Measurements from ENCODE around the gene SCGN. TPM values are rescaled to one million over a fixed set of nuclear protein-coding genes. Genes with fewer than 3 reads are reported as not detected.

Gene SCGN
- total RNA-seq, 1 donor from 2014 or later = 3.6 TPM

DNA sequence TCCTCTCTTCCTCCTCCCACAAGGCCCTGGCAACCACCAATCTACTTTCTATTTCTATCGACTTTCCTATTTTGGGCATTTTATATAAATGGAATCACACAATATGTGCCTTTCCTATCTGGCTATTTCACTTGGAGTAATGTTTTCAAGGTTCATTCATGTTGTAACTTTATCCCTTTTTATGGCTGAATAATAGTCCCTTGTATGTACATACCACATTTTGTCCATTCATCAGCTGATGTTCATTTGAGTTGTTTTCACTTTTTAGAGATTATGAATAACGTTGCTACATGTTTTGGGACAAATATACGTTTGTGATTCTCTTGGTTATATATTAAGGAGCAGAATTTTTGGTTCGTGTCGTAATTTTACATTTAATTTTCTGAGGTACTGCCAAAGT lies 33.9 kb downstream of the SCGN start:
- DNase-seq (ENCODE audit: low spot score) = no peak

DNA sequence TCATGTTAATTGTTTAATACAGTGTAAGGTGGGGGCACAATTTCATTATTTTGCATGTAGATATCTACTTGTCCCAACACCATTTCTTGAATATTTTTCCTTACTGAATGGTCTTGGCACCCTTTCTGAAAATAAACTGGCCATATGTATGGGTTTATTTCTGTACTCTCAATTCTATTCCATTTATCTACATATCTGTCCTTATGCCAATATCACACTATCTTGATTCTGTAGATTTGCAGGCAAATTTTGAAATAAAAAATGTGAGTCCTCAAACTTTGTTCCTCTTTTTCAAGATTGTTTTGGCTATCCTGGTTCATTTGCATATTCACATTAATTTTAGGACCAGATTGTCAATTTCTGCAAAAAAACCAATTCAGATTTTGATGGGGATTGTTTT lies 34.8 kb downstream of the SCGN start:
- DNase-seq (ENCODE audit: low spot score) = no peak

DNA sequence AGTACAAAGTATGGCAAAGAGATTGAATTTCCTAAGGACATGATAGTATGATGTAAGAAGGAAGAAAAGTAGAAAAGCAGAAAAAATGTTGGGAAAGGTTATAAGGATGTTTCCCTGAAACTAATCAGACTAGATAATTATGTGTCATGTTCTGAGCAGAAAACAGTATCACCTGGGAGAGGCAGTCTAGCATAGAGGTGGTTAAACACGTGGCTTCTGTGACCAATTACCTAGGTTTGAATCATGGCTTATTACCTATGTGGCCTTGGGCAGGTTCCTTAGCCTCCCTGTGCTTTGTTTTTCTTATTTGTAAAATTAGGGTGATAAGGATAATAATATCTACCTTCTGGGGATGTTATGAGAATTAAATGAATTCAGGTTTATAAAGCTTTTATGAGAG lies 38.0 kb downstream of the SCGN start:
- DNase-seq (ENCODE audit: low spot score) = no peak

DNA sequence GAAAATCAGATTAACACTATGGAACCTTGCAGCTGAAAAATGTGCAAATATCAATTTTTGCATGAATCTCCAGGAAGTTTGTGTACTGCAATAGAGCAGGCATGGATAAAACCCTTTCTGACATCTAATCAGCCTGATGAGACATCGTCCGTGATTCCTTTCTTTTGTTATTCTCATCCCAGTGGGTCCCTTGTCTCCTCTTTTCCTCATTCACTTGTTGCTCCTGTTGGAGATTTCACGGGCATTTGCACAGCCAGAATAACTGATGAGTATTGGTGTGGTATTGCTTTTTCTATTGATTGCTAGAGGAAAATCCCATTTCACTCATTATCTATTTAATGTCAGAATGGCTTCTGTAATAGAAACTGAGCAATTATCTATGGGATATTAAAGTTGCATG lies 39.9 kb downstream of the SCGN start:
- no peak for DNase-seq (ENCODE audit: low spot score)

DNA sequence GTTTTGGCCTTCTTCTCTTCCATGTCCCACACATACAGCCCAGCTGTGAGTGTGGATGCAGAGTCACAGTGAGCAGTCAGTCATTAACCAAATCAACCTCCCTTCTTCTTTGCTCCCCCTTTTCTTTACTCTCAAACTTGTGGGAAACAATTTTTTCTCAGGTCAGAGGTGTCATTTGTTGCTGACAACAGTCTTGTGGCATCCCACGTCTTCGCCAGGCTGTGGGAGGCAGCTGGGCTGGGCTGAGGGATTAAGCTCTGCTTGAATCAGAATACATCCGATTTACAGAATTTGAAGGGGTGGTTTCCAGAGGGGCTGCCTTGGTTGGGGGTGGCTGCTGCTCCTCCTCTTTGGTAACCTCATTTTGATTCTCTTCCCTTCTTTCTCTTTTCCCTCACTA lies 40.5 kb downstream of the SCGN start:
- DNase-seq (ENCODE audit: low spot score) = no peak

DNA sequence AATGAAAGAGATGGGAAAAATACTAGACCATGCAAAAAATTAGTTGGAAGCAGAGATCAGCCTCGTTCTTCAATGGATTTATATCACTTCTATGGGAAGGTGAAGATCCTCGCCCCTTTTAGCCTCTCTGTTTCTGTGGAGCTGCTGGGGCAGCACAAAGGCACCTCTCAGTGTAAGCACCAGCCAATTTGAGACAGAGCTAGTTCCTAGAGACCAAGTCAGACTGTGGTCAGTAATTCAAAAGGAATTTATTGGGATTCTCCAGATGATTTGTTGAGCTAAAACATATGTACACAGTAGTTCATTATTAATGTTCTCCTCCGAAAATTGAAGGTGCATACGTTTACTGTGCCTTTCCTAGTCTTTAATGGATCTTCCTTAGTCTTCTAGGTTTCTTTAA lies 42.4 kb downstream of the SCGN start:
- DNase-seq (ENCODE audit: low spot score) = no peak

DNA sequence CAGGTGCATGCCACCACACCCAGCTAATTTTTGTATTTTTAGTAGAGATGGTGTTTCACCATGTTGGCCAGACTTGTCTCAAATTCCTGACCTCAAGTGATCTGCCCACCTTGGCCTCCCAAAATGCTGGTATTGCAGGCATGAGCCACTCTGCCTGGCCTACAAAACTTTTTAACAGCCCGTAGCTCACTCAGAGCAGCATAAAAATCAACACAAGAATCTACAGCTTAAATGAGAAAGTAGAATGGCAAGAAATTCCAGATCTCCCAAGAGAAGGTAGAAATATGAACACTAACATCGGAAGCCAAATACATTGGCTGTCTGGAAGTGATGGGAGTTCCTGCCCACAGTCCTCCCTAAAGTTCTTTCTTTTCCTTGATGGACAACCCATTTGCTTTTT lies 43.7 kb downstream of the SCGN start:
- DNase-seq (ENCODE audit: low spot score) = no peak

DNA sequence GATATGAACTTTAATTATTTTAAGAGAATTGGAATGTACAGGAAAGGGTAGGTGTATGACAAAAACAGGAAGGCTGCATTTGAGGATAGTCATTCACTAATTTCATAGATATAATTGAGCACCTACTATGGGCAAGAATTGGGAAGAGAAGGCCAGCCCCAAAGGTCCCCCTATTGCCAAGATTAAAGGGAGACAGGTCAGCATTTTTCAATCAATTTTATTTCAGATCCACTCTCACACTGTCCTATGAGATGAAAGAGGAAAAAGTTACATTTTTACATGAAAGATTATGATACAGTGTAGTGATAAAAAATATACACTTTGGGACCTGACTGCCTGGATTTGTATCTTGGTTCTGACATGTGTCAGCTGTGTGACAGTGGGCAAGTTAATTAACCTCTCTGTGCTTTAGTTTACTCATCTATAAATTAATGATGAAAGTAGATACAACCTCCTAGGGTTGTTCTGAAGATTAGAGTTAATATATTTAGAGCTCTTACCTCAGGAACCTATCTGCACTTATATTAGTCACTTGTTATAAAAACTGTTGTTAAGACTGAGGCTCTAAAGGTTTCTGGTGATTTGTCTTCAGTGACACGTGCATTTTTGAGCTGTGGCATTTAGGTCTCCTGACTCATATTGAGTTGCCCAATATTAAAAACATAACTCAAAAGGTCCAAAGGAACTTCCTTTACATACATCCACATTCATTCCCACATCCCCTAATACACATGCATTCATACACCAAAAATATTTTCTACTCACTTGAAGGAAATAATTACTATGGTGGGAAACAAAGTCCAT lies 45.7 kb downstream of the SCGN start:
- DNase-seq (ENCODE audit: low spot score) = no peak

DNA sequence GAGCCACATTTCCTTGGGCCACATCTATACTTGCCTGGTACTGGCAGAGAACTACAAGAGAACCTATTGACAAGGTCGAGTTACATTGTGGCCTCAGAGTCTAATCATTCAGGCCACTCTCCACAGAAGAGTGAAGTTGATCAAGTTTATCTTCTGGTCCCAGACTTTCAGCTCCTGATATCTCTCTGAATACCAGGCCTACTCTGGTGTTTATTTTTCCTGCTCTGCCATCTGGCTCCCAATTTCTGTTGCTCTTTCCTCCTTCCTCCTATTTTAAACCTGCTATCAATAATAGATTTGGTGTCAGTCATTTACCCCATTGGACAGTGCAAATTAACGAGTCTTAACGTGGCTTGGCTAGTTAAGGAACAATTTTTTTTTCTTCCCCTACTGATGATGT lies 46.6 kb downstream of the SCGN start:
- no peak for DNase-seq (ENCODE audit: low spot score)

DNA sequence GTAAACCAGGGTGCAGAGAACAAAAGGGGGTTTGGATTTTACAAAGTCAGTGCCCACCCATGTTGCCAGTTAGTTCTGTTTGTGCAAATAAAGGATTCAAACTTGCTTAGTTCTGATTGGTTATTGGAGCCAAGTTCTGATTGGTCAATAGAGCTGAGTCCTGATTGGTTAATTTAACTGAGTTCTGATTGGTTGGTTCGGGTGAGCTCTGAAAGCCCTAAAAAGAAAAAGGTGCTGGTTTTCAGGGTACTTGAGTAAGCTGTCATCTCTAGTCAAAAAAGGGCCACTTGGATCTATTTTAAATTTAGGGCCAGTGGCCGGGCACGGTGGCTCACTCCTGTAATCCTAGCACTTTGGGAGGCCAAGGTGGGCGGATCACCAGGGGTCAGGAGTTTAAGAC lies 47.6 kb downstream of the SCGN start:
- no peak for DNase-seq (ENCODE audit: low spot score)

DNA sequence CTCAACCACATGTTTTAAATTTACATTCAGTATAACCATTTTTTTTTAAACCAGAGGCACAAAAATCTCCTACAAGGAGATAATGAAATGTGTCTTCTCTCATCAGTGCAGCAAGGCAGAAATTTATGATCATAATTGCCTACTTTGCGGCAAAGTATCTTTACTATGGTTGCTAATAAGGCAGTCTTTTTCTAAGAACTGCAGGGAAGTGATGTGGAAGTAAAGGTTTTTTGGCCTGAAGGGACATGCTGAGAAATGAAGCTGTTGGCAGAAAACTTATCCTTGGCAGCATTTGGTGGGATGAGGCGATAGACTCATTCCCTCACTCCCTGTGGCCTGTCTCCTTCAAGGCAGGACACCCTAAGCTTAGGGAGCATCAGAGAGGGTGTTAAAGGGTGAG lies 48.7 kb downstream of the SCGN start:
- no peak for DNase-seq (ENCODE audit: low spot score)

DNA sequence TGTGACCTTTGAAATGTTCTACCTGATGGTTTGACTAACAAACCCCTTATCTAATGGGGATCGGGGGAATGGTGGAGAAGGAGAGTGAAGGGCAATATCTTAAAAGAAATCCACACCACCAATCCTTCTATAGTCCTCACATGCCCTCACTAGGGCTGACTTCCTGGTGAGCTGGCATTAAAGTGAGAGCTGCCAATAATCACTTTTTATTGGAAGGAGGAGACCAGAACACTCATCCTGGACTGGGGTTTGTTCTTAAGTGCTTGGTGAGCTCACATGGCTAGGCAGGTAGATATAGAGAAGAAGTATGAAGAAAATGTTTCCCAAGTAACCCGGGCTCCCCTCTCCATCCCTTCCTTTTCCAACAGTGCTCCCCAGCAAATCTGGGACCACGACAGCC lies 49.8 kb downstream of the SCGN start:
- no peak for DNase-seq (ENCODE audit: low spot score)

DNA sequence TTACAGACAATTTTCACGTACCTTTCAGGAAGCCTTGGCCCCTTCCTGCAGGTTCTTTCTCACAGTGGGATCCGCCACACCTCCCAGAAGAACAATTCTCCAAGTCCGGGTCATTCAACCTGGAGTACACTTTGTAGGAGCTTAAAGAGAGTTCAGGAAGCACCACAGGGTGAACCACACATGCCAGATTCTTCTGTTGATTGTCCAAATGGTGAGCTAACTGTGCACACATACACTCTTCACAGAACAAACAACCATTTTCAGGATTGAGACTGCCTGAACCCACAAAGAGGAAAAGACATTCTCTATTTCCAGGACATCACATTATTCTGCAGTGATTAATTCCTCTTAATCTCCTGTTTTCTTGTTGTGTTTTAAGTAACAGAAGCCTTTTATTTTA lies 51.0 kb downstream of the SCGN start:
- DNase-seq (ENCODE audit: low spot score) = no peak

DNA sequence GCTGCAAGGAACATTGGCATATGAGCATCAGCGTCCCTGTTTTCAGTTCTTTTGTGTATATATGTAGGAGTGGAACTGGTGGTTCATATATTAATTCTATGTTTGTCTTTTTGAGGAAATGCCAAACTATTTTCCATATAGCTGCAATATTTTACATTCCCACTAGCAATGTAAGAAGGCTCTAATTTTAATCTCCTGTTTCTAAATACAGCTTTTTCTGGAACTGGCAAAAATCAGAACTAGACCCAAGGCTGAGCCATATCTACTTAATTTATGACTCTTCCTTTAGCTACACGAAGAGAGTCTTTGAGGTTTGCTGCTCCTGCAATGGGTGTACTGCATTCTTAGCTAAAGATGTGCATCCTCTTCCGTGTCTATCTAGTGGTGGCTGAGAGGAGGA lies 52.0 kb downstream of the SCGN start:
- DNase-seq (ENCODE audit: low spot score) = no peak

DNA sequence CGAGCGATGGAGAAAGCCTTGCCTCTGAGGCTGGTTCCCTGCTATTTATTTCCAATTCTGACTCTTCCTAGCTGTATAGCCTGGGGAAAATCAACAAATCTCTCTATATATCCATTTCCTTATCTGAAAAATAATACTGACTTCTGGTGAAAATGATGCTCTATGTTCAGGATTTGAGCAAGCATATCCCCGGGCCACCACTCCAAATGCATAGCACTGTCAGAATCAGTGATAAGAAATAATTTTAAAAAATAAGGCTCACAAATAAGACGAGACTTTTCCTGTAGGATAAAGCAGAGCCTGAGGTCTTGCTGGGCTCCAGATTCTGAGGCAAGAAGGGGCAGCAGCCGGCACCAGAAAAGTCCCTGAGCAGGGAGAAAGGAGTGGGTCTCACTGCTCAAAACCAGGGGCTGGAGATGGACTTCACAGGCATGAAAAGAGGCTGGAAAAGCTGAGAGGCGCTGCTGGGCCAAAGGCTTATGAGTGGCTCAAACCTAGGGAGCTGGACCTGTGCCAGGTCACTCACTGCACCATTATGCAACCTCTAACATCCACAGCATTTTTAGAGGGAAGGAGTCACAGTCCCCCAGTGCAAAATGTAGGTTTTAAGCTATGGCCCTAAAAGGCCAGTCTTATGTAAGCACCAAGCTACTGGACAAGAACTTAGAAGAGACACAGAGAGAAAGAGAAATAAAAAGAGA lies 54.4 kb downstream of the SCGN start:
- no peak for DNase-seq (ENCODE audit: low spot score)

DNA sequence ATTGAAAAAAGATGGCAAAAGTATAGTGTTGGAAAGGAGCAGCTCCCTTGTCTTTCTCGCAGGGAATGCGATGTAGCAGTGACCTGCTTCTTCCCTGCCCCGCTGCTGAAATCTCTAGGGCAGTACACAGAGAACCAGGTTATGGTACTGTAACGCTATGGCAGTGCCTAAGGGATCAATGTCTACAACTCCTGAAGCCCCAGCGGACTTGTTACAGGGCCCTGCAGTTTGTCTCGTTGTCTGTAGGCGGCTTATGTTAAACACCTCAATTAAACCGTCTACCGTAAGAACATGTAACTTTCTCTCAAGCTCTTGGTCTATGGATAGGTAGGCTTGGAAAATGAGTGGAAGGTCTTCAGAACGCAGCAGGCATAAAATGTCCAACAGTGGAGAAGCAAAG lies 57.7 kb downstream of the SCGN start:
- no peak for DNase-seq (ENCODE audit: low spot score)

DNA sequence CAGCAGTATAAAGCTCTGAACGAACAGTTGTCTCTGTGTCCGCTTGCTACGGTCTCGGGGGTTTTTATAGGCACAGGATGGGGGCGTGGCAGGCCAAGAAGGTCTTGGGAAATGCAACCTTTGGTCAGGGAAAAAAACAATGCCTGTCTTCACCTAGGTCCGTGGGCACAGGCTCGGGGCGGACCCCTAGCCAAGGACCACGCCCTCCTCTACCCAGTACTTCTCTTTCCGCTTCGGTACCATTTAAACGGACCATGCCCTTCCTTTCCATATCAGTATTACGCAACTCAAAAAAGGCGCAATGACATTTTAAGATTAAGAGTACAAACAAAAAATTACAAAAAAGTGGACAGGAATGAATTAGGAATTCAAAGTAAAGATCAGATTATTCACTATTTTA lies 58.3 kb downstream of the SCGN start:
- DNase-seq (ENCODE audit: low spot score) = no peak

DNA sequence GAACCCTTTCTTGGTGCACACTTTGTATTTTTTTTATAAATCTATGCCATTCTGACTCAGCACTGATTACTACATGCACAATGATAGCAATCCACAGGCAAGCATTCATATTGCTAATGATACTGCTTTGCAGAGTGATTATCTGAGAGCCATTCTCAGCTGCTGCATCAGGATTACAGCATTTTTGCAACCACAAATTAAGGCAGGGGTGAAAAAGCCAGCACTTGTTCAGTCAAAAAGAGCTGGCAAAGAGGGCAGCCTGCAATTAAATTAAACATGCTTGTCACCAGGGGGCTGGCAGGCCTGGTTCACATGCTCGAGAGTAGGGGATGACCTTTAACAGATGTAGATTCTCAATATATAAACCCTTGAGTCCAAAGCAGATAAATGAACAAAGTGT lies 61.8 kb downstream of the SCGN start:
- DNase-seq (ENCODE audit: low spot score) = no peak

DNA sequence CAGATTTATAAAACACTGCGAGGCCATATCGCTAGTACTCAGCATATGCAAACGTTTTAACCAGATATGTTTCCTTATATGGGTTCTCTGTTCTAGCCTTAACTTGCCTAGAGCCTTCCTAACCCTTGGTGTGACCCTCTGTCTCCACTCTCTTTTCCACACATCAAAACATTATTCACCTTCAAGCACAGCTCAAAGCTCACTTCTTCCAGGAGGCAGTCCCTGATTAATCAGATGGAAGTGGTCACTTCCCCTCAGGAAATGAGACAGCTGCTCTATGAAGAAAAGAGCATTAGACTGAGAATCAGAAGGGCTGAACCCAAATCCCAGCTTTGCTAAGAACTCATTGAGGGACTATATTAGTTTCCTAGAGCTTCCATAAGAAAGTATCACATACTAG lies 62.8 kb downstream of the SCGN start:
- no peak for DNase-seq (ENCODE audit: low spot score)

DNA sequence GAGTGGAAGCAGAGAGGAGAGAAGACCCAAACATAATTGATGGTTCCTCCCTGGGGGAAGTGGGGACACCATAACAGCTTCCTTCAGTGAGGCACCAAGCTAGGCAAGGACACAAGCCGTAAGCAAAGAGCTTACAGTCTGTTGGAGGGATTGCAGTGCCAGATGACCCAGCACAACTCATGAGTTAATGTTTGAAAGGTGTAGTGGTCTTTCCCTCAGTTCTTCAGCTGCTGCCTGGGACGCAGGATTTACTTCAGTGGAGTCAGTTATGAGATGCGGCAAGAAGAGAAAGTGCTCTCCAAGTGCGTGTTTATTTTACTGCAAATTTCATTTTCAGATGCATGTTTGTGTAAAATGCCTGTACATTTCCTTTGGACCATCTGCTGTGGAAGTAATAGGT lies 63.8 kb downstream of the SCGN start:
- DNase-seq (ENCODE audit: low spot score) = no peak

DNA sequence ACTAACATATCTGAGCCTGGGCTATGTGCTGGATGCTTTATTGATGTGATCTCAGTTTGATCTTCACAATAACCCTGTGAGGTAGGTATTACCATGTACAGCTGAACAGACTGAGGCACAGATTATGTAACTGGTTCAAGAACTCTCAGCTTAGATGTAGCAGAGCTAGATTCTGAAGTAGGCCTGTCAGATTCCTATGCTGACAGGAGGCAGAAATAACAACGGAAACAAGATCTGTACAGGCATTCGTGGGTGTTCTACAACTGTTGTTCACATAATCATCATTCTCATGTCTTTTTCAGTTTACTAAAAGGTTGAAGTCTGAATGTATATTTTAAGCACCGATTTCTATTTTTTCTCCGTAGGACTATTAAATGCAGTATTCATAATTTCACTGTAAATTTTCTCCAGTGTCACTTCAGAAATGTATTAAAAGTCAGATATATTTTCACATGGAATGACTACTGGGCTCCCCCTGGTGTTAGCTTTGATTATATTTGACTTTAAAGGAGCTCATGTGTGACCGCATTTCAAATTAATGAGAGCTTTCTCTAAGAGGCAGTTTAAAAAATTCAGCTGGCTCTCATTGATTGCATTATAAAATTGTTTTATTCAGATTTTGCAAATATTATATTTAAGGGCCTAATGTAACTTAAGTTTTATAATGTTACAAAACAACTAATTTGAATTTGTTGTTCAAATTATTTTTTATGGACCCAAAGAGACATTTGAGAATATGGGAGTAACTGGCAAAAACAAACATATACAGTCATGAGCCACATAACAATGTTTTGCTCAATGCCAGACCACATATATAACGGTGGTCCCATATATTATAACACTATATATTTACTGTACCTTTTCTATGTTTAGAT lies 66.1 kb downstream of the SCGN start:
- no peak for DNase-seq (ENCODE audit: low spot score)

Measured in mesenteric fat pad (tissue), 1 donor.